NCI-H2029 treated with DMSO at 0.1 percent for 48 hours (cell line): ENCODE data around the gene MACROD1.

Experiments used
- DNase-seq: peaks from one replicate; lab custom pipeline; 2025; lab: John Stamatoyannopoulos, UW

The MACROD1 gene

DNA sequence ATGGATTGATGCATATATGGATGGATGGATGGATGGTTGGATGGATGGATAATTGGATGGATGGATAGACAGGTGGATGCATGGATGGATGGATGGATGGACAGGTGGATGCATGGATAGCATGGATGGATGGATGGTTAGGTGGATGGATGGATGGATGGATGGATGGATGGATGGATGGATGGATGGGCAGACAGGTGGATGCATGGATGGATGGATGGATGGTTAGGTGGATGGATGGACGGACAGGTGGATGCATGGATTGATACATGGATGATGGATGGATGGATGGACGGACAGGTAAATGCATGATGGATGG lies 52.5 kb downstream of the MACROD1 start:
- DNase-seq: no peak

DNA sequence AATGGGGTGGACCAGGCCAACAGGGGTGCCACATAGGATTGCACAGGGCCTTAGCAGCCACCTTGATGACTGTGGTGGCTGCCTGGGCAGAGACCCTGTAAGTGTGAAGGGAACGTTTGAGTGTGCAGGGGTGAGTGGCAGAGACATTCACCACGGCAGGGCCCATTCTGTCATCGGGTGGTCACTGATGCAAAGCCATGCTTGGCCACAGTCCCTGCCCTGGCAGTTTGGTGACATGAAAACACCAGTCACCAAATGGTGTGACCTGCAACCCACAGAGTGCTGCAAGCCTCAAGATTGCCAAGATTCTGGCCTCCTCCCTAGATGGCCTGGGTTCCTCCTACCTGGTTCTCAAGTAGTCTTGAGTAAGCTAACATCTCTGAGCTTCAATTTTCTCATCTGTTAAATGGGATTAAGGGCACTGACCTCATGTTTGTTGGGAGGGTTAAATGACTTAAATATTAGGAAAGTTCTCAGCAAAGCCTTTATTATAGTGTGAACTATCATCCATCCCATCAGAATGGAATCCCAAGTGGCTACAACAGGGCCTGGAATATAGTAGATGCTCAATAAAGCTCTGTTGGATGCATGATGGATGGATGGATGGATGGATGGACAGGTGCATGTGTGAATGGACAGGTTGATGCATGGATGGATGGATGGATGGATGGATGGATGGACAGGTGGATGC lies 53.0 kb downstream of the MACROD1 start:
- no peak for DNase-seq

DNA sequence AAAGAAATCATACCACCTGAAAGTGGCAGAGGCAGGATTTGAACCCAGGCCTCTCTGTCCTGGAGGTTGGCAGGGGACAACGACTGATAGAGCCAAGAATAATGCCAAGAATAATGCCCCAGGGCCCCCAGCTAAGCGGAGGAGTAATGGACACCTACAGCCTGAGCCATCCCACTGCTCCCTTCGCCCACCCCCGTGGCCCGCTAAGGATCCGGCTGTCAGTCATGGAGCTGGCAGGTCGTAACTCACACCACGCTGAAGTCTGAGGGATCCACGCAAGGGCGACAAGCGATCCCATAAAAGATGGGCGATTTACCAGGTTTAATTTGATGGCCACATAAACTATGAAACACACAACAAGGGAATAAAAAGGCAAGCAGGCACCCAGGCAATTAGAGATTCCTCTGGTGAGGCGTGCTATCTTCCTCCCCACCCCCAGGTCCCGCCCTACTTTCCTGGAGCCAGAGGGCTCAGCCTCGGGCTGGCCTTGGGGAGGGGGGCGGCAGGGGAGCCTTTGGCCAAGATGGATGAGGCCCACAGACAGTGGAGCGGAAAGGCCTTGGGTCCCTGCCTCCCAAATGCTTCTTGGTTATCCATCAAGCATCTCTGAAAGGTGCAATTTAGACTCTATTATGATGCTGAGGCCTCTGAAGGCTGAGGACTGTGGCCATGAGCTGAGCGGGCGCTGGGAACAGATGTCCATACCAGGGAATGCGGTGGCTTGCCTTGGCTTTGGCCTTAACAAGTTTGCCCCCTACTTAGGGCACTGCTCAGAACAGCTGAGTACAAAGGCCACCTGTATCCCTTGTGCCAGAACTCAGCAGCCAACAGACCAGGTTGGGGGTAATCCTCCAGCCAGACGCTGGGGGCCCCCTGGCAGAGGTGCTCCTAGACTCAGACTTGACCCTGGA lies 55.2 kb downstream of the MACROD1 start:
- DNase-seq: no peak

DNA sequence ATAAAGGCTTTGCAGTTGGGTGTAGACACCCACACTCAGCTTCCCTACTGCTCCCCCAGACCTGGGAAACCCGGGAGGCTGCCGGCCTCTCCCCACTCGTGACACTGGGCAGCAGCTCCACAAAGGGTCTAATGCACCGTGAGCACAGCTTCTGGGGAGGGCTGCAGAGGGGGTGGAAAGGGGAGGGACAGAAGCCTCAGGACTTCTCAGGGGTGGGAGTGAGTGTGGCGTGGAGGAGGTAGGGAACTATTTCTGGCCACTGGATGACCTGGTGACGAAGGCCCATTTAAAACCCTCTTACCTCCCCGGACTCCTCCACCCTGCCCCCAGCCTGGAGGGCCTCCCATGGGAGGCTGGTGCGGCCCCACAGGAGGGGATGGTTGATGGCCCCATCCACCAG lies 56.6 kb downstream of the MACROD1 start:
- DNase-seq: no peak

DNA sequence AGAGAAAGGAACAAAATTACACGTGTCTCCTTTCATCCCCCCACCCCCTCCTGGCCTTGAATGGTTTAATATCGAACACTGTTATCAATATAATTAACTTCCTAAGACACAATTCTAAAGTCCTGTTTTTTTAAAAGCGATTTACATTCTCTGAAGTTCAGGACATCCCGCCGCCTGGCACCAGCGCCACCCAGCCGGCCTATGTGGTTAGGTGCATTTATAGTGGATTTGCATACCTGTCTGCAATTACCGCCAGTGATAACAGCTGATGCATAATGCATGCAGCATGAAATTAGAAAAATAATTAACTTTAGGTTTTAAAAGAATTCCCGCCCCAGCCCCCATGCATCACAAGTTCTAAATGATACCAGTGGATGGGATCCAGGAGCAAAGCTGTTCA lies 58.6 kb downstream of the MACROD1 start:
- DNase-seq: no peak

DNA sequence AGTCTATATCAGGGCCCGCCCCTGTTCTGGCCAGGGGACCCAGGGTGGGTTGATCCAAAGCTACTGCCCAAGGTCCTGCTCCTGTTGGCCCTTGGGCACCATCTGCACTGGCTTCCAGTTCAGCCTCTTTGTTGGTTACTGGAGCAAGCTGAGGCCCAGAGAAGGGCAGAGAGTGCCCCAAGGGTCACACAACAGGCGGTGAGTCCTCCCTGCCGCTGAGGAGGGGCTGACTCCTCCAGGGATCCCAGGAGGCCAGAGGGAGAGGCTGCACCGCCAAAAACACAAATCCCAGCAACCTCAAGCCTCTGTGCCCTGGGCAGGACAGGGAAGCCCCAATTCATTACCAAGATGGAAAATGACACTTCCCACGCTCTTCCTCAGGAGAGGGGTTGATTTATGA lies 61.3 kb downstream of the MACROD1 start:
- no peak for DNase-seq

DNA sequence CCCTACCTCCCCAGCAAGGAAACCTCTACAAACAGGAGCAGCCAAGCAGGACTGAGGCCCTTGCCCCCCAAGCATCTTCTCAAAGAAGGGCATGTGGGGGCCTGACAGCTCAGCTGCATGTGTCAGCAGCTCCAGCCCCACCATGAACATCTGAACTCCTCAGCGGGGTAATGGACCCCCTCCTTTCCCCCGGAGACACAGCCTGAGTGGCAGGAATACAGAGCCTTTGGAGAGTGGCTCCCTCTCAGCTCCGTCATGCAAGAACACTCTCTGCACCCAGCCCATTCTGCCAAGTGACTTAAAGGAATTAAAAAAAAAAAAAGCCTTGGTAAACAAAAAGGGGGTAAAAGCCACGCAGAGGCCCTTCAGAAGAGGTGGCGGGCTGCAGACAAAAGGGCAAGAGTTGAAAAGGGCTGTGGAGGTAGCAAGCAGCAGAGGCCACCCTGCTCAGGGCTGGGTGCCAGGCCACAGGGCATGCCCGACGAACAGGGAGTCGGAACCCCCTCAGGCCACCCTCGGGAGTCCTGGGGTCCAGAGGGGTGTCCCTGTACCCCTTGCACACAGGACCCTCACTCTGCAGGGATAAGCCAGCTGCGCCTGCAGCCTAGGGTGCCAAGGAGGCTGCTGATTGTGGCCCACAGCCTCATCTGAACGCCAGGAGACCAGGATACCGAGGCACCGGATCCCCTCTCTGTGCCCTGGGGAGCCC lies 62.5 kb downstream of the MACROD1 start:
- DNase-seq: peak; percentile 22

DNA sequence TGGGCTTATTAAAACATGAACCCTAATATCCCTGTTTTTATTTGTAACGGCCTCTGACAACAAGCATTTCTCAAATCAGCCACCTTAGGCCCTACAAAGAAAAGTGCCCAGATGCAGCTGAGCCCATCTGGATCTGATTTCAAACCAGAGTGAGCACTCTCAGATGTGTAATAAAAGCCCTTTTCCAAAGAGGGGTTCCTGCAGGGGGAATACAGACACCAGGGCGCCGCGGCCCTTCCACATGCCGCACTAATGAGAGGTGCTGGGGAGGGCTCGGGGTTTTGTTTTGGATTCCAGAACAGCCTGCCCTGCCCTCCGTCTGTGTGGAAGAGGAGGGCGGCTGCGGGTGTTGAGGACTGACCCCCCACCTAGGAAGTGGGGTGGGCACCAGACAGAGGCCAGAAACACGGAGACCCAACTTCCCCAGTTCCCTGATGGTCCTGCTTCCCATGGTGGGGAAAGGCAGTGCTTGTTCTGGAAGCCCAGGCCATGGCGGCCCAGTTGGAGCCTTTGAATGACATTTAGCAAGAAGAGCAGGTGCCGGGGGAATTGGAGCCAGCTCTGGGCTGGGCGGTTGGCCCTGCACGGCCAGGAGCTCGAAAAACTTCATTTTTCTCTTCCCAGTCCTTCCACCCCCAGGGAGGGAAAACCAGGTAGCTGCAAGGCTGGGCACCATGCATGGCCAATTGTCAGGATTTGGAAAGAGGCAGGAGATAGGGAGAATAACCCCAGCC lies 63.7 kb downstream of the MACROD1 start:
- DNase-seq: no peak

DNA sequence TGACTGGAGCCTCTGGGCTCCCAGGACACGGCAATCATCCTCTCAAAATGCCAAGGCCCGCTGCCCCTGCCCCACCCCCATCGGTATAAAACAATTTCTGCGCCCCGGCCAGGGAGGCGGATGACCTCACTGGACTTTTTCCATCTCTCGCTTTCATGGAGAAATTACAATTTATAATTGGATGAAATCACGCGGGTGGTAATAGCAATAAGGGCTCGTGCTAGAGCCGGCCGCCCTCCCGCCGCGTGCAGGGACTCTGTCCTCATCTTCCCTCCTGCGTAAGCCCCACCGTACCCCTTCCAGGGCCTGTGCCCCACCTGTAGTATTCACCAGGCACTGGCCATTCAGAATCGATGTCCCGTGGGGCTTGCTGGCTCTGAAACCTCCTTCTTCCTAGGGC lies 64.5 kb downstream of the MACROD1 start:
- no peak for DNase-seq

DNA sequence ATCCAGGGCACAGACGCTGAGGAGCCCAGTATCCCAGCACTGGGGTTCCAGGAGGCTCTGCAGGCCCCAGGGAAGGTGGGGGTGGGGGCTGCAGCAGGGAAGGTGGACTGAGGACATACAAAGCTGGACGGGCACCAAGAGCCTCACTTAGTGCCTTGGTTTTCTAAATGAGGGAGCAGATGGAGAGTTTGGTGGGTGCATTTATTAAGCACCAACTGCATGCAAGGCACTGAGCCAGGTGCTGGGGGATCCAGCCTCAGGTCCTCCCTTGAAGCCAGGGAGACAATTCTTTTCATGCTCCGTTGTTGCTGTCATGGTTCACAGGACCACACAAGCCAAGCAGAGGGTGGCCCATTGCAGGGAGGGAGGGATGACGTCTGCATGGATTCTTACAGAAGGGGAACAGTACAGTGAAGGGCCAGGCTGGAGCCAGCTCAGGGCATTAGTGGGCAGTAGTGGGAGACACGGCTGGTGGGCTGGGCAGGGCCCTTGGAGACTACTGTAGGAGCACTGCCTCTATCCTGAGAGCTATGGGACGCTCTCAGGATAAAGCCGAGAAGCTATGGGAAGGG lies 65.0 kb downstream of the MACROD1 start:
- DNase-seq: no peak

DNA sequence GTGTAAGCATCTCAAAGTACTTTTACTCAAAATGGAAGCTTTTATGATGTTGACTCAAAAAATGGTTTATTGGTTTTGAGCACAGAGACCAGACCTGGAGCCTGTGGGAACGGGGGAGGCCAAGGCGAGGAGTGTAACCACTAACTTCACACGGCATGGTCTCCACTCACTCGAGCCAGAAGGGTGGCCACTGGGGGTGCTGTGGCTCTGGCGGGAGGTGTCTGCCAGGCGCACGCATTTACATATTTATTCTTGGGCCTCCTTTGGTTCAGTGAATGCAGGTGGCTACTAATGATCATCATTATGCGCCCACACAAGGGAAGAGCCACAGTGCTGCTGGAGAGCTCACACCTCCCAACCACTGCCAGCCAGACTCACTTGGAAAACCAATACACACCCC lies 65.6 kb downstream of the MACROD1 start:
- DNase-seq: no peak

DNA sequence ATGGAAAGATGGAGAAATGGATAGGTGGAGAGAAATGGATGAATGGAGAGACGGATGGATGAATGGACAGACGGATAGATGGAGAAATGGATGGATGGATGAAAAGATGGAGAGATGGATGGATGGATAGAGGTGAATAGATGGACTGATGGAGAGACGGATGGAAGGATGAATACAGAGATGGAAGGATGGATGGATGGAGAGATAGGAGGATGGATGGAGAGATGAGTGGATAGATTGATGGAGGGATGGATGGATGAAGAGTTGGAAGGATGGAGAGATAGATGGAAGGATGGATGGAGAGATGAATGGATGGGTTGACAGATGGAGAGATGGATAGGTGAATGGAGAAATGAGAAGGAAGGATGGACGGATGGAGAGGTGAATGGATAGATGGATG lies 66.5 kb downstream of the MACROD1 start:
- no peak for DNase-seq

DNA sequence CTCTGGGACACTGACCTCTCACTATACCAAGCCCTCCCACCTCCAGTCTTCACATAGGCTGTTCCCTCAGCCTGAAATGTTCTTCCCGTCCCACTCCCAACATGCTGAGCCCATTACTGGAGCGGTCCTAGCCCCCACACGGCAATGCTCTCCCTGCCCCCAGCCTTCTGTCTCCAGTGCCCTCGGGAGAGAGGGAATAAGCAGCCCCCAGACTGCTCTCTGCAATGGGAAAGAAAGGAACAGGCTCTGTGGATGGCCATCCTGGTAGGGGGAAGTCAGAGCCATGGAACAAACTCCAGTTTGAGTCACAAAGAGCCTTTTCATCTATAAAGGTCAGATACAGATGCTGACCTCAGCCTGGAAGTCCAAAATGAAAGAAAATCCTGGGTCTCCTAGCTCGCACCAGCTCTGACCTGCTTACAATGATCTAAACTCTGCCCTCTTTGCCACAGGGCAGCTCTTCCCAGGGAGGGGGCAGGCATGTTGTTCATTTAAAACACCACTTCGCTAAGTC lies 67.5 kb downstream of the MACROD1 start:
- no peak for DNase-seq

DNA sequence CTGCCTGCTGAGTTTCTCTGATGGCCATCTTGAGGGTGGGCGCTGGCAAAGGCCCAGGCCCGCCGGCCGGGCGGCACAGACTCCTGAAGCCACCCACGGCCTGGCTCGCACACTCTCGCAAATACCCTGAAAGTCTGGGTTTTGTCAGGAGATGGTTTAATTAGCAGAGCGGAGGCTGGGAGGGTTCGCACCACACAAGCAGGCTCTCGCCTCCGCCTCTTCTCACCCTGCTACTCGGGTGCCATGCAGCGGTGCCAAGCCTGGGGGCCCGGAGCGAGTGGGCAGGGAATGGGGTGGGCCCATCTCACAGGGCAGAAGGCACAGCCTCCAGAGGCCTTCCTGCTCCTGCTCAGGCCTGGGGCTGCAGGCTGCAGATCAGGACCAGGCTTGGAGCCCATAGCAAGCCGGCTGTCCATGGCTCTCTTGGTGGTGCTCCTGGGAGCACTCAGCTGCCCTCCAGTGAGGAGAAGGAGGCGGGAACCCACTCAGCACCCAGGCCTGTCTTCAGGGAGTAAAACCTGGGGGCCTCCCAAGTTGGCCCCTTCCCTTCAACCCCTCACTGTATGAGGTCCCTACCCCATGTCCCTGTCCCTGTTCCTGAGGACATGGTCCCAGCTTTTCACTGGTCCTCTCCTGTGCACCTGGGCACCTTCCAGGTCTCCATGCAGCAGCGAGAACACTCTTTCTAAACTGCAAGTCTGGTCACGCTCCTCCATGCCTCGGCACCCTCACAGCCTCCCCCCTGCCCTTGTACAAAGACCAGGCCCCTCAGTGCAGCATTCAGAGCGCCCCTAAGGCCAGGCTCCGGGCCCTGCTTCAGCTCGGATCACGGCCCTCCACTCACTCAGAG lies 68.2 kb downstream of the MACROD1 start:
- DNase-seq: no peak

DNA sequence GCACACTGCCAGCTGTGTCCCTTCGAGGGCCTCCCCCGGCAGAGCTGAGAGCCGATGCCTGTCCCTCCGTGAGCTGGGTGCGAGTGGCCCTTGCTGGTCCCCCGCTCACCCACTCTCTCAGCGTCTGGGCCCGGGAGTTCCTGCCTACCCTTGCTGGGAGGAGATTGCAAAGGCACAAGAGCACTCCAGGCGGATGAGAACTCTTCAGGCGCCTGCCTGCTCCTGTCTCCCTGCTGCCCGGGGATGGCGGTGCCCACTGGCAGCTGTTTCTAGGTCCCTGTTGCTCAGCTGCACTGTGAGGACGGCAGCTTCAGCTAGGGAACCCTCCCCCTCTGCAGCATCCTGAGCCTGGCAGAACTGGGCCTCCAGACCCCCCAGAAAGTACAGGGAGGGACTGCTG lies 69.1 kb downstream of the MACROD1 start:
- peak; percentile 46 for DNase-seq

DNA sequence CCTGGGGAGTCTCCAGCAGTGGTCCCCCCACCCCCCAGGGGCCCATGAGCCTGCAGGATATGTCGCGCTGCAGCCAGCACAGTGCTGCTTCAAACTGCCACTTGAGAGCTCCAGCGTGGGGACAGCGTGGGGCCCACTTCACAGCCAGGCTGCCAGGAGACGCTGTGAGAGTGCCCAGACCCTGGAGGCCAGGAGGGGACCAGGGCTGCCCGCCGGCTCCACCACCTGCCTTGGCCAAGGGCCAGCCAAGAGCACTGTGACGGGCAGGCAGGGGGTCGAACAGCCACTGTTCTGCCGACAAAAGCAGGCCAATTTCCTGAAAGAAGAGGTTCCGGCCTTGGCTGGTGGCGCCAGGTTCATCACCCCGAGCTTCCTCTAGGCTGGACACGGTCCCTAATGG lies 70.0 kb downstream of the MACROD1 start:
- DNase-seq: peak; percentile 11

DNA sequence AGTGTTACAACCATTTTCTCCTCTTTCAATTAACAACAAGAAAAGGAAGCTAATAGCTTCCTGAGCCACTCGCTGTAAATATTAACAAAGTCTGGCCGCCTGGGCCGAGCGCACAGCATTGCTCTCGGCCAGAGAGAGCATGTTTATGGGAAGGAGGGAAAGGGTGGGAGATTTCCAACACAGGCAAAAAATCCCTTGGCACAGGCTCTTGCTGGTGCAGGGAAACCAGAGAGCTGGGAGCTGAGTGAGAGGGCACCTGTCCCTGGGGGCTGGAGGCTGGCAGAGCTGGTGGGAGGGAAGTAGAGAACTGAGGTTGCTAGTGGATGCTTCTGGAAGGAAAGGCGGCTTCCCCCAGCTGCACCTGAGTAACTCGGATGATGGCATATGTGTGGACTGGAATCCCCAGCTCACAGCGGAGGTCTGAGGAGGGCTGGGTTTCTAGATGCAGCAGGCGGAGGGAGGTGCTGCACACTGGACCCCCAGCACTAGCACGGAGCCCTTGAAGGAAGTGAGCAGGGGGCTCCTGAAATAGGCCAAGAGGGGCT lies 70.6 kb downstream of the MACROD1 start:
- no peak for DNase-seq

DNA sequence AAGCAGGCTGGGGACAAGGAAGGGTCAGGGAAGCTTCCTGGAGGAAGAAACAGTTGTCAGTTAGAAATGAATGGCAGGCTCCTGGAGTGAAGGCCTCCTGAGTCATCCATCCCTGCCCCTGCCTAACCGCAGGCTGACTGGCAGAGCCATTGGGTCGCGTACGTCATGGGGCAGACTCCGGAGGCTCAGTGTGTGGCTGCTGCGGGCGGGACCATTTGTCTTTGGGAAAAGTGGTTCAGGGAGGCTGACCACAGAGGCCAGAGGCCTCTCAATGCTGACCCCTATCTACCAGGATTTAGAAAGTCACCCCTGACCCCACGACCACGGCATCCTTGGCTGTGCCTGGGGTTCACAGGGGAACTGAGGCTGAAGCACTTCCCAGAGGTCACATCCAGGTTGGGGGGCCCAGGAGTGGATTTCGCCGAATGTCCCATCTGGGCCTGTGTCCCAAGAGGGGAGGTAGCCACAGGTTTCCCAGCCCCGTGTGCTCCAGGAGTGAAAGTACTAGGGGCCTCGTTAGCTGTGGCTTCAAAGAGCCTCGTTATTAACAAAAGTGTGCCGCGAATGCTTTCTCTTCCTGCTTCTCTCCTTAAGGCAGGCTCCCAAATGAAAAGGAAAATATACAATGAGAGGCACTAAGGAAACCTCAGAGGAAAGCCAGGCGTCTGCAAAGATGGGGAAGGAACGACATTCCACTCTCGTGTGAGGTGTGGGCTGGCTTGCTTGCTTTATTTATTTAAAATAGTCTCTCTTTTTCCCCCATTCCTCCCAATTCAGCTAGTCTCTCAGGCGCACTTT lies 71.3 kb downstream of the MACROD1 start:
- no peak for DNase-seq

DNA sequence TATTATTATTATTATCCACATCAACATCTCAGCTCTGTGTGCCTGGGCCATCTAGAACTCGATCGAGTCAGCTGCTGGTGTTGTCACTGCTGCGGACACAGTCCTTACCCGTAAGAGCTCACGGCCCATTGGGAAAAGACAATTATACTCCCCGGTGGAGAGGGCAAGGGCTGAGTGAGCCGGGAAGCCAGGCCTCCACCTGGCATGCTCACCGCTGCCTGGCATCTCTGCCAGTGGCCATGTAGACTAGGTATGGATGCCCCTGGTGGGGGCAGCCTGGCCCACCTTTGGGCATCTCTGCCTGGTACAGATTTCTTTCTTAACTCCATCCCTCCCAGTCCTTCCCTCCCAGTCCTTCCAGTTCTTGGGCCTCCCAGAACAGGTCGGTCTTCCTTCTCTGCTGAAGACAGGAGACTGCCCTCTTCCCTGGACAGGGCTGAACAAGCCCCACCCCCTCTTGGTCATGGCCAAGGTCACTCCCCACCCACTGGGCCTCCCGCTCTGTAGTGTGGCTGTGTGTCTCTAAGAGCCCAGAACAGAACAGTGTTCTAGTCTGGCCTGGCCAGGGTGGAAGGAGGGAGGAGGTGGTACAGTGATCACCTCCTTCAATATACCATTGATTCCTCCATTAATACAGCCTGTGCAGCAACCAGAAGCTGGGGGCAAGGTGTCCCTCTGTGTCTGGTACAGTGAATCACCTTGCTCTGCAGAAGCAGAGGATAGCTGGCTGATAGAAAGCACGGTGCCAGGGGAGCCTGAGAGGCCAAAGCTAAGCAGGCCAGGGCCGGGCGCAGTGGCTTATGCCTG lies 72.5 kb downstream of the MACROD1 start:
- DNase-seq: no peak
